Measurements from ENCODE around the gene BUD23.

BUD23 gene

DNA sequence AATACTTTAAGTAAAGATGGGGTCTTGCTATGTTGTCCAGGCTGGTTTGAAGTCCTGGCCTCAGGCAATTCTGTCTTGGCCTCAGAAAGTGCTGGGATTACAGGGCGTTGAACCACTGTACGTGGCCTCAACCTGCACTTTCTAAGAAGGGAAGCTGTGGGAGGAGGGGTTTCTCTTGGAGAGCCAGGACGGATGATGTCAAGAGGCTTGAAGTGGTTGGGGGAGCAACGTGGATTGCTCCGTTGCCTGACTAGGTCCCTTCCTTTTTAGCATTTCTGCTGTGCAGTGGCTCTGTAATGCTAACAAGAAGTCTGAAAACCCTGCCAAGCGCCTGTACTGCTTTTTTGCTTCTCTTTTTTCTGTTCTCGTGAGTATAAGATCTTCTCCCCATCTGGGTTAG, 7.2 kb downstream of the BUD23 start:
- TF ChIP-seq CTCF (IDR thresholded peaks at IDR 0.05; ENCODE audit: low read depth, low read length): no peak
- H3K4me1 ChIP-seq: no peaks in the 10 kb centered on the region
- H3K4me3 ChIP-seq (ENCODE audit: low read depth, low read length): no peak overlapping the region
- DNase-seq: no peak
- no peaks in the 10 kb centered on the region for H3K27me3 ChIP-seq
- H3K36me3 ChIP-seq: peaks cover 73% of the 10 kb centered on the region
- H3K9me3 ChIP-seq: no peaks in the 10 kb centered on the region

- Histone ChIP-seq H3K9me3 (no peaks in the 10 kb centered on the region), H3K4me3 (ENCODE audit: low read depth, low read length) (no peak overlapping the region), H3K36me3 (peaks cover 70% of the 10 kb centered on the region), H3K4me1 (no peaks in the 10 kb centered on the region), H3K27me3 (no peaks in the 10 kb centered on the region)
- DNase-seq: no peak
- TF ChIP-seq CTCF (IDR thresholded peaks at IDR 0.05; ENCODE audit: low read depth, low read length): no peak
Measured at GRCh38 chr7:73696372-73696771, 13.0 kb downstream of the BUD23 start.

- Histone ChIP-seq H3K27me3 (no peaks in the 10 kb centered on the region), H3K4me1 (peaks cover 3% of the 10 kb centered on the region), H3K9me3 (no peaks in the 10 kb centered on the region), H3K4me3 (ENCODE audit: low read depth, low read length) (no peak overlapping the region), H3K36me3 (peaks cover 58% of the 10 kb centered on the region)
- no peak for DNase-seq
- TF ChIP-seq CTCF (IDR thresholded peaks at IDR 0.05; ENCODE audit: low read depth, low read length): no peak
Measured at GRCh38 chr7:73698410-73698809, 15.0 kb downstream of the BUD23 start.

DNA sequence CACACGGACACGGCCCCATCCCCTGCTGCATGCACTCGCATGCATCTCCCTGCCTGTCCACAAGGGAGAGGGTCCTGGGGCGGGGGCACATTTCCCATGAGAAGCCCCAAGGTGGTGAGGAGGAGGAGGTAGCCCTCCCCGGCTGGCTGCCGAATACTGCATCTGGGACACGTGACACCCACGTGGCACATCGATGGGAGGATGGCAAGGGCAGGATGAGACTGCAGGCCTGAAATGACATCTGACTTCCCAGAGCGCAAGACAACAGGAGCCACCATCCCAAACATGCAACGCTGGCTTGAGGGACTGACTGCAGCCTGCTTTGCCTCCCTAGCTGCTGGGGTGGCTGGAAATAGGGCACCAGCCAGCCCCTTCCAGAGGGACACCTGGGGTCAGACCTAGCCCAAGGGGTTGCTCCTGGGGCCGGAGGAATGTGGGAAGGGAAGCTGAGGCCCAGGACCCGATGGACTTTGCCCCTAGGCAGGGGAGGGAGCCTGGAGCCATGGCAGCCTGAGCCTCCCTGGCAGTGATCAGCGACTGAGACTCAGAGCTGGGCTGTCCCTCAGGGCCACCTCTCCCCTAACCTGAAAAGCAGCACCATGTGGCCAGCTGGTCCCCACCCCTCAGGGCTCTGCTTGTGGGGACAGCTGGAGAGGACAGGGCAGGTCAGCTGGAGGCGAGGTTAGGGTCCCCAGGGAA, 16.1 kb downstream of the BUD23 start:
- no peaks in the 10 kb centered on the region for H3K9me3 ChIP-seq
- DNase-seq: no peak
- TF ChIP-seq CTCF (IDR thresholded peaks at IDR 0.05; ENCODE audit: low read depth, low read length): no peak
- peaks cover 10% of the 10 kb centered on the region for H3K4me1 ChIP-seq
- H3K27me3 ChIP-seq: no peaks in the 10 kb centered on the region
- H3K36me3 ChIP-seq: peaks cover 48% of the 10 kb centered on the region
- no peak overlapping the region for H3K4me3 ChIP-seq (ENCODE audit: low read depth, low read length)

- no peak for TF ChIP-seq CTCF (IDR thresholded peaks at IDR 0.05; ENCODE audit: low read depth, low read length)
- no peaks in the 10 kb centered on the region for H3K27me3 ChIP-seq
Measured at GRCh38 chr7:73700069-73700423, 16.6 kb downstream of the BUD23 start.

DNA sequence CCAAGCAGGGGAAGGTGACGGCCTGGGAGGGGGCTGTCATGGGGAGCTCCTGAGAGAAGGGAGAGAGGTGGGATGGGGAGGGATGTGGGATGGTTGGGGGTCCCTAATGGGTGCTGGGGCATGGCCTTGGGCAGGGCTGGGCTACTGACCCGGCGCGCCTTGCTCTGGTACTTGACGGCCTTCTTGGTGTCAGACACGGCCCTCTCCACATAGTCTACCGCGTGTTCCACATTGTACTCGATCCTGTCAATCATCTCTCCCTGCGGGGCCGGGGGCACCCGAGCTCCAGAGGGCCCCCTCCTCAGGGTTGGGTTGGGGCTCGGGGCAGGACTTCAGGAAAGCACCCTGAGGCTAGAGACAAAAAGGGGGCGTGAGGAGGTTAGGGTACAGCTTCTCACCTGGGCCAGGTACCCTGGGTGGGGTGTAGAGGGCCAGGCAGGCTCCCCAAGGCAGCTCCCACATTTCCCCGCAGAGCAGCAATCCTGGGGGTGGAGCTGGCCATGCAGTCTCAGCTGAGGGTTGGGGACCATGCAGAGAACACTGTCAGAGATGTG, 17.3 kb downstream of the BUD23 start:
- H3K4me3 ChIP-seq (ENCODE audit: low read depth, low read length): no peak overlapping the region
- H3K4me1 ChIP-seq: peaks cover 14% of the 10 kb centered on the region
- H3K36me3 ChIP-seq: peaks cover 41% of the 10 kb centered on the region
- no peaks in the 10 kb centered on the region for H3K27me3 ChIP-seq
- TF ChIP-seq CTCF (IDR thresholded peaks at IDR 0.05; ENCODE audit: low read depth, low read length): no peak
- H3K9me3 ChIP-seq: no peaks in the 10 kb centered on the region
- DNase-seq: no peak

More at GRCh38 chr7:73700069-73700423, 16.6 kb downstream of the BUD23 start:
- H3K4me1 ChIP-seq: peaks cover 14% of the 10 kb centered on the region
- no peak overlapping the region for H3K4me3 ChIP-seq (ENCODE audit: low read depth, low read length)
- no peaks in the 10 kb centered on the region for H3K9me3 ChIP-seq
- peaks cover 45% of the 10 kb centered on the region for H3K36me3 ChIP-seq
- no peak for DNase-seq
